ENCODE results near the gene BOC.

BOC gene

DNA sequence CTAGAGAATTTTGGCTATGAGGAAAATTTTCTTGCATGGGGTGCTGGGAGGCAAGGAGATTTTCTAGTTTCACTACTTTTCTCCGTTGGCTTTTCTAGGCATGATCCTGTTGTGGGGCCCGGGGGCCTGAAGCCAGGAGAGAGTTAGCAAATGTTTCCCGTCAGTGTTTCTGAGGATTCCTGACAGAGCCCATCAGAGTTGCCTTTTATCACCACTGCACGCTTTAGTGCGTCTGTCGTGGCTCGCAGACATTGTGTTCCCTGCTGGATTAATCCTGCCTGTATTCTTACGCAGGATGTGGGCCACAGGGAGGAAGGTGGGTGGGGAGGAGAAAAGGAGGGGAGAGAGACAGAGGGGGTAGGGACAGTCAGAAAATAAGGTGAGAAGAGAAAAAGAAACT is 18.1 kb upstream of the BOC start:
- TF ChIP-seq, protein P1, sequence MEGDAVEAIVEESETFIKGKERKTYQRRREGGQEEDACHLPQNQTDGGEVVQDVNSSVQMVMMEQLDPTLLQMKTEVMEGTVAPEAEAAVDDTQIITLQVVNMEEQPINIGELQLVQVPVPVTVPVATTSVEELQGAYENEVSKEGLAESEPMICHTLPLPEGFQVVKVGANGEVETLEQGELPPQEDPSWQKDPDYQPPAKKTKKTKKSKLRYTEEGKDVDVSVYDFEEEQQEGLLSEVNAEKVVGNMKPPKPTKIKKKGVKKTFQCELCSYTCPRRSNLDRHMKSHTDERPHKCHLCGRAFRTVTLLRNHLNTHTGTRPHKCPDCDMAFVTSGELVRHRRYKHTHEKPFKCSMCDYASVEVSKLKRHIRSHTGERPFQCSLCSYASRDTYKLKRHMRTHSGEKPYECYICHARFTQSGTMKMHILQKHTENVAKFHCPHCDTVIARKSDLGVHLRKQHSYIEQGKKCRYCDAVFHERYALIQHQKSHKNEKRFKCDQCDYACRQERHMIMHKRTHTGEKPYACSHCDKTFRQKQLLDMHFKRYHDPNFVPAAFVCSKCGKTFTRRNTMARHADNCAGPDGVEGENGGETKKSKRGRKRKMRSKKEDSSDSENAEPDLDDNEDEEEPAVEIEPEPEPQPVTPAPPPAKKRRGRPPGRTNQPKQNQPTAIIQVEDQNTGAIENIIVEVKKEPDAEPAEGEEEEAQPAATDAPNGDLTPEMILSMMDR (IDR thresholded peaks at IDR 0.05): no peak
- no peak overlapping the region for H3K4me3 ChIP-seq
- no peak for DNase-seq (ENCODE audit: low spot score)
- H3K27ac ChIP-seq: no peak overlapping the region

DNA sequence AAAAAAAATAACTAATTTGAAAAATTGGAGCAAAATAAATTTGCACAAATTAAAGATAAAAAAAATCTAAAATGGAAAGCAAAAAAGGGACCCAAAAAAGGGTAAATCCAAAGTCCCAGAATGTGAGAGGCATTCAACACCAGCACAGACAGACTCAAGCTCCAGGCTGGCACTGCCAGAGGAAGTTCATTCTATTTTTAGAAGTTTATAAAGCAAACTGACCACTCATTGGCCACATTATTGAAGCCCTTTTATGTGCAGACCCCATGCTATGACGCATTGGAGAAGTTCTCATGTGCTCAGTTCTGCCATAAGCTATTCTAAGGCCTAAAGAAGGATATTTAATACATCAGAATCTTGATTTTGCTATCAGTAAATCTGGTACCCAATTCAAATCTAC is 17.6 kb upstream of the BOC start:
- H3K27ac ChIP-seq: no peak overlapping the region
- no peak overlapping the region for H3K4me3 ChIP-seq
- TF ChIP-seq, protein P1 (IDR thresholded peaks at IDR 0.05): no peak
- no peak for DNase-seq (ENCODE audit: low spot score)

DNA sequence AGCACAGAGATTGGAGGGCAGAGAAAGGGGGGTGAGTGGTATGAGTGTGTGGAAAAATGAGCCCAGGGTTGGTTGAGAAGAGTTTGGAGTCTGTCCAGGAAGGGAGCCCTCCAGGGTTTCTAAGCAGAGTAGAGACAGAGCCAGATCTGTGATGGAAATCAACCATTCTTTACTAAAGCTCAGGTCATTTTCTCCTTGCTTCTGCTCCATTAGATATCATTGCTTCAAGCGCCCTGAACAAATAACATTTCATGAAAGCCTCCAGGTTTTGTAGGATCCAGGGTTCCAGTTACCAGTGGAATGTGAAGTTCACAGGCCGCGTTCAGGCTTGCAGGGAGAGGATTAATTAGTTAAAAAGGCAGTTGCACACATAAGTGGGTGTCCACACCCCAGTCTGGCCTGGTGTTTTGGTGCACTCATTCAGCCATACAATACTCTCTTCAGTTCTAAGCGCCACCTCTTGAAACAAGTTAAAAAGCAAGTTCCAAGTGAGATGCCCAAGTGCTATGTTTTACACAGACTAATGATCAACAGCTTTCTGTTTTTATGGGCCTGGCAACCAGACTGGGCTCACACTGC is 16.4 kb upstream of the BOC start:
- DNase-seq (ENCODE audit: low spot score): no peak
- H3K27ac ChIP-seq: no peak overlapping the region
- no peak overlapping the region for H3K4me3 ChIP-seq
- TF ChIP-seq, protein P1 (IDR thresholded peaks at IDR 0.05): no peak

DNA sequence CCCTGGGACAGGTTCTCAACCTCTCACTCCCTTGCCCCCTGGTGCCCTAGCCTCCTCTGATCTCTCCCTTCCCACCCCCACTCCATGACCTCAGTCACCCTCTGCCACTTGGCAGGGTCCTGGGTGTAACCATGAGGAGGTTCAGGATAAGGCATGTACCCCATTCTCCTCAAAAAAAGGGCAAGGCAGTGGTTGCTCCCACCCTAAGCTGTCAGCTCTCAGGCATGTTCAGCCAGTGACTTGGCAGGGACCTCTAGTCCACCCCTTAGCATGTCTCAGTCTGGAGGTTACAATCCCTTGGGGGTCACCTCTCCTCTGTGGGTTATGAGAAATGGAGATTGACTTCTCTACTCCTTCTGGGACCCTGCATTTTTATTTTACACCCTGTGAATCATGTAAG is 11.0 kb upstream of the BOC start:
- Histone ChIP-seq H3K4me3 (no peak overlapping the region), H3K27ac (no peak overlapping the region)
- TF ChIP-seq, protein P1 (IDR thresholded peaks at IDR 0.05): no peak
- DNase-seq (ENCODE audit: low spot score): no peak

DNA sequence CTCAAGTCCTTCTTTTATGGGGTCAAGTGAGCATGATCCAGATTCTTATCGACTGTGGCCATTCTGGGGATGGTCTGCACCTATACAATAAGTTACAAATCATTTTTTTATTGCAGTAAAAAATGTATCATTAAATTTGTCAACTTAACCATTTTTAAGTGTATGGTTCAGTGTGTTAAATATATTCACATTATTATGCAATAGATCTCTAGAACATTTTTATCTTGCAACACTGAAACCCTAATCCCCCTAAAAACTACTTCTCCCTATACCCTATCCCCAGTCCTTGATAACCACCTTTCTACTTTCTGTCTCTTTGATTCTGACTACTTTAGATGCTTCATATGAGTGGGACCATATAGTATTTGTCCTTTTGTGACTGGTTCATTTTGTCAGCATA is 10.4 kb upstream of the BOC start:
- Histone ChIP-seq H3K4me3 (no peak overlapping the region), H3K27ac (no peak overlapping the region)
- no peak for DNase-seq (ENCODE audit: low spot score)
- TF ChIP-seq, protein P1 (IDR thresholded peaks at IDR 0.05): no peak

DNA sequence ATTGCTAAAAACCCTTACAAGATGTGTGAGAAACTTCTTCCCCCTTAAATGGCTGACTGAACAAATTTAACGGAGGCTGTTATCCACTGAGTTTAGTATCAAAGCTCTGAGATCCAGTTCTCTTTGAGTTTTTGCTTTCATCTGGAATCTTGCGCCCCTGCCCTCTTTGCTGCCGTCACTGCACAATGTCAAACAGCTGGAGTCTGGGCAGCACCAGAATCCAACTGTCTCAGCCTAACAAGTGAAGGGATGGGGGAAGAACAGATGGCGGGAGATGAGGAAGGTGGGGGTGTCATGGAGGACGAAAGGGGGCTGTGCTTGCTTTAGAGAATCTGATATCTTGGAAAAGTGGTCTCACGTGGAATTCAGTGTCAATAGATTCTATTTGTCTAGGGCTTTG is 7.0 kb upstream of the BOC start:
- H3K27ac ChIP-seq: no peak overlapping the region
- TF ChIP-seq, protein P1 (IDR thresholded peaks at IDR 0.05): no peak
- no peak for DNase-seq (ENCODE audit: low spot score)
- H3K4me3 ChIP-seq: no peak overlapping the region

DNA sequence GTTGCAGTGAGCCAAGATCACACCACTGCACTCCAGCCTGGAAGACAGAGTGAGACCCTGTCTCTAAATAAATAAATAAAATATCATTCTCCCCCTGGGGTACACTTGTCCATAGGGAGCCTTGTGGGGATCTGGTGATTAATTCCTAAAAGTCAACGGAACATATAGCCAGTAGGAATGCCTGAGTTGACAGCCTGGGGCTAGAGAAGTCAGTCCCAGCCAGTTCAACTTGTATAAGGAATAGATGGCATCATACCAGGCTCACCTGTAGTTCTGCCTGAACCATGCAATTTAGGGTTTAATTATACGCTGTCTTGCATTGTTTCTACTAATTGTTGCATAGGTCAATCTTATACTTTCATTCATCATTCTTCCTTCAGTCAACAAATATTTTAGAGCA is 5.9 kb upstream of the BOC start:
- H3K27ac ChIP-seq: no peak overlapping the region
- no peak overlapping the region for H3K4me3 ChIP-seq
- no peak for DNase-seq (ENCODE audit: low spot score)
- TF ChIP-seq, protein P1 (IDR thresholded peaks at IDR 0.05): no peak
